ENCODE measurements around the gene POP5.

POP5 gene

GRCh38 chr12:120588948-120589930 is 8.0 kb upstream of the POP5 start:
- no peak for ATAC-seq

DNA sequence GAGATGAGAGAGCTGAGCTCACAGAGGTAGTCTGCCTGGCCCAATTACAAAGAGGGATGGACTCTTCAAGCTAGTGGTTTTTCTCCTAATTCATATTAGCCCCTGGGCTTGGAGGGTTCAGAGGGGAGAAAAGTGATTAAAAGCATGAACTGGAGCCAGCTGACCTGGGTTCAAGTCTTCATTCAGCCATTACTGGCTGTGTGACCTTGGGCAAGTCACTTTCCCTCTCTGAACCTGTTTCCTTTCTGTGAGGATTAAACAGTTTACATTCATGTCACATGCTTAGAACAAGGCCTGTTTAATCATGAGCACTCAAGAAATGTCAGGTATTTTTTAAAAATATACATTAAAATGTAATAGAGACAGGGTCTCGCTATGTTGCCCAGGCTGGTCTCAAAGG is 7.2 kb upstream of the POP5 start:
- ATAC-seq = no peak

DNA sequence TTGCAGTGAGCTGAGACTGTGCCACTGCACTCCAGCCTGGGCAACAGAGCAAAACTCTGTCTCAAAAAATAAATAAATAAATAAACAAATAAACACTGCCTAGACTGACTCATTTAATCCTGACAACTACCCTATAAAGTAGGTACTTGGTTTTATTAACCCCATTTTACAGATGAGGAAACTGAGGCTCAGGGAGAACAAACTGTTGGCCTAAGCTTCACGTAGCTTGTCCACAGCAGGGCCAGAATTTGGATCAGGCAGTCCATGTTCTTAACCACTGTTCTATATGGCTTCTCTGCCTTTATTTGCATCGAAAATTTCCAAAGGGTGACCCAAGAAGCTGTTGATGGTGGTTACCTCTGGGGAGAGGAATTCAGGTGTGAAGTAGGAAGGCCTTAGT is 5.7 kb upstream of the POP5 start:
- no peak for ATAC-seq

GRCh38 chr12:120586206-120586605 is 5.0 kb upstream of the POP5 start:
- ATAC-seq = no peak

- peak; percentile 18 to 27 for ATAC-seq
Measured at GRCh38 chr12:120584343-120585149, 3.3 kb upstream of the POP5 start.

DNA sequence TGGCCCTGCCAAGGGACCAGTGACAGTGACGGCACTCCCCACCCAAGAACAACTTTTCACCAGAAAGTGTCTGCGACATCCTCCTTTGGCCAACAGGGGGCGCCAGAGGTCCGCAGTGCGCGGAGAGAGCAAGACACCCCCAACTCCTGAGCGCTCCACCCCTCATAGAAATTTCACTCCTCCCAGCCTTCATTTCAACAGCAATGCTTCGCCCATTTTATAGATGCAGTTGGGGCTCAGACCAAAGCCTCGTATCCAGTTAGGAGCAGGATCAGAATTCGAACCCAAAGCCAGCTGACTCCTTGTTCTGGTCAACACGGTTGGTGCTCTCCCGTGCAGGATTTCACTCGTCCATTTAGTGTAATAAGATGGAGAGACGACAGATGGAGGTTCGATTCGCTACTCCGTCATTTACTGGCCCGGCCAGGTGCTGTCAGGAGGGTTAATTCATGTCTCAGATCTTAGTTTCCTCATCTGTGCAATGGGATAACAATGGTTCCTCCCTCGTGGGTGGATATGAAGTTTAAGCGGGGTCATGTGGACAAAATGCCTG is 2.4 kb upstream of the POP5 start:
- peak in 1 of 2 donors; percentile 39 for ATAC-seq

DNA sequence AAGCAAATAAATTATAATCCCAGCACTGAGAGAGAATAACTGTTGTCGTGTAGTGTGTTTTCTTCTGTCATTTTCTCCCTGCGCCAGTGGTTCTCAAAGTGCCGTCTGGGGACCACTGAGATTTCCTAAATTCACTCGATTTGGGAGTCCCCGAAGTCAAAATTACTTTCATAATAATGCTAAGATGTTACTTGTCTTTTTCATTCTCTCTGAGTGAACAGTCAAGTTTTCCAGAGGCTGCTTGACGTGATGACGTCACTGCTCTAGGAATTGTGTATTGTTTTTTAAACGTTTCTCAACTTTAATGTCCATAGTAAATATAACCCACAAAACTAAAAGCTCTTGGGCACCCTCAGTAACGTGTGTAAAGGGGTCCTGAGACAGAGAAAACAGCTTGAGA is 796 bp upstream of the POP5 start:
- ATAC-seq = no peak

DNA sequence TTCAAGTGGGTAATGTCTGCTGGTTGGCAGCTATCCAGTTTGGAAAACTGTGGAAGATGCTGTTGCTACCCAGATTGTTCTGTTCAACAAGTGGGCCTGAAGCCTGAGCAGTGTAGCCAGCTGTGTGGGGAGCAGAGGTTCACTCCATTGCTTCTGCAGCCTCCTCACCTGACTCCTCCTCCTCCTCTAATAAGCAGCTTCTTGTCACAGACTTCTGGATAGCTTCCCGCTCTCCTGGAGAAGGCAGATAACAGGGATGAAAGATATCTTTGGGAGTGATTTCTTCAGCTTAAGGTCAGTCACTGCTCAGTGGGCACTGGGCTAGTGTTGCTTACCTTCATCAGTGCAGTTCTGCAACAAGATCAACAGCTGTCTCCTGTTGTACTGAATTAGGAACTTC is 2.0 kb downstream of the POP5 start:
- ATAC-seq = no peak

DNA sequence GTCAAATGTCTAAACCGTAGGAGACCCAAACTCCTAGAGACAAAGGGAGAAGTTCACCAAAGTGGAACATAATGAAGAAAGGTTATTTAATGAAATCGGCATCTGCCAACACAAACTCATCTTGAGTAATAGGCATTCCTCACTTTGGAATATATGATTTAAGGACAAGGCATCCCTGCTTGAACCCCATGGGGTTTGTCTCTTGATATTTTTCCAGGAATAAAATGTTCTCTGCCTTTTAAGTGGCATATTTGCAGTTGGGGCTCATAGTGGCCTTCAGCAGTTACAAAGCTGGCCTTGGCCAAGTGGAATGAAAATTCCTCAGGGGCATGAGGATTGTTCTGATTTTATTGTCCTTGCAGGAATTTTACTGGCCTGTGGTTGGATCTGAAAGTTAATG is 7.1 kb downstream of the POP5 start:
- no peak for ATAC-seq

DNA sequence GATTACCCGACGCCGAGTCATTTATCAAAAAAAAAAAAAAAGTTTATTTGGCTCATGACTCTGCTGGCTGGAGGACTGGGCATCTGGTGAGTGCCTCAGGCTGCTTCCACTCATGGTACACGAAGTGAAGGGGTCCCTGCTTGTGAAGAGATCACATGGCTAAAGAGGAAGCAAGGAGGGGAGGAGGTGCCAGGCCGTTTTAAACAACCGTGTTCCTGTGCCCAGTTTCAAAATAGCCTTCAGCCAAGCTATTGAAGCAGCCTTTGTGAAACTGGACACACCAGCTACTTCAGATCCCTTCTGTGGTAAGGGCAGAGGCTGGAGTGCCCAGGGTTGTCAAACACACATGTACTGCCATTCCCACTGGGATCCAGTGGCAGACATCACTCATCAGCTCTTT is 7.6 kb downstream of the POP5 start:
- ATAC-seq = no peak

DNA sequence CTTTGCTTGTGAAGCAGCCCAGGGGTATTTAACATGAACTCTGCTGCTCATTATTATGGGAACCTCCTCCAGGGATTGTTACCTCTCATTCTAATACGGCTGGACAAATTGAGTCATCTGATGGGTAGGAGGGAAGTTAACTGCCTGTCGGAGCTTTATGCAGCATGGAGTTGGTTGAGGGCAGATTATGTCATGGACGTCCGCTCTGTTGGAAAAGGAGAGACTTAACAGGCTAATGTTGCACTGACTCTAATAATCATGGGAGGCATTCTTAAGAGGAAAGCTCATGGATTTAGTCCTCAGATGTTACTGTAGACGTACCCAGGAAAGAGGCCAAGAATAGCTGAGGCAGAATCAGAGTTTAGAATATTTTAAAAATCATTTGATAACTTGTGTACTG is 9.9 kb downstream of the POP5 start:
- ATAC-seq = no peak

- no peak for ATAC-seq
Measured at GRCh38 chr12:120563495-120563894, 17.7 kb downstream of the POP5 start.

GRCh38 chr12:120562906-120563305 is 18.3 kb downstream of the POP5 start:
- no peak for ATAC-seq

GRCh38 chr12:120557589-120557988 is 23.6 kb downstream of the POP5 start:
- no peak for ATAC-seq

DNA sequence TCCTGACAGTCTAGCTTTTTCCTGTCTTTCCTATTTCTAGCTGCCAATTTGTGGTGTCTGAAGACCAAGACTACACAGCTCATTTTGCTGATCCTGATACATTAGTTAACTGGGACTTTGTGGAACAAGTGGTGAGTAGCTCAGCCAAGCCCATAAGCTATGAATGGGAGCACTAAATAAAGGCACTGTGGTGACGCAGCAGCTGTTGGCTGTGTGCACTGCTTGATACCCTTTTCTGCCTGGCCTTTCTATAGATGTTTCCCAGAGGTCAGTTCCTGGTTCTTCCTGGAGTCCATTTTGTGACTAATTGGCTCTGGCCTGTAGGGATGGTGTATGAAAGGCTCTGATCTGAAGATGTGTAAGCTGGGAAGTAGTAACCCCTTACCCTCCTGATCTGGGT is 26.5 kb downstream of the POP5 start:
- no peak for ATAC-seq

GRCh38 chr12:120546050-120546386 is 35.2 kb downstream of the POP5 start:
- no peak for ATAC-seq

DNA sequence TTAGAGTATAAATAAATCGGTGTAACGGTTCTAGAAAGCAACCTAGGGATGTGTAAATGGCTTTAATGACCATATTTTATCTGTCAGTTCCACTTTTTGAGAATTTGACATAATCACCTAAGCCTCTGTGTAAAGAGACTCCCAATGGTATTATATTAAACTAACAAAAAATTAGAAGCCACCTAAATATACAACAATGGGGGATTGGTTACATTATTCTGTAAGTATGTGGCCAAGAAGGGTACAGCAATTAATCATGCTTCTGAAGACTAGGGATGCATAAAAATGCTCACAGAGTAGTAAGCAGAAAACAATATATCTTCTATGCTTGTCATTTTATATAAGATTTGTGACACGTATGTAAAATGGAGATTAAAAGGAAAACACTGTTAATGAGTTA is 36.5 kb downstream of the POP5 start:
- ATAC-seq = no peak

- ATAC-seq = no peak
Measured at GRCh38 chr12:120542166-120542565, 39.0 kb downstream of the POP5 start.

- no peak for ATAC-seq
Measured at GRCh38 chr12:120540445-120540844, 40.8 kb downstream of the POP5 start.

GRCh38 chr12:120539303-120539702 is 41.9 kb downstream of the POP5 start:
- ATAC-seq = peak; percentile 49 to 69

DNA sequence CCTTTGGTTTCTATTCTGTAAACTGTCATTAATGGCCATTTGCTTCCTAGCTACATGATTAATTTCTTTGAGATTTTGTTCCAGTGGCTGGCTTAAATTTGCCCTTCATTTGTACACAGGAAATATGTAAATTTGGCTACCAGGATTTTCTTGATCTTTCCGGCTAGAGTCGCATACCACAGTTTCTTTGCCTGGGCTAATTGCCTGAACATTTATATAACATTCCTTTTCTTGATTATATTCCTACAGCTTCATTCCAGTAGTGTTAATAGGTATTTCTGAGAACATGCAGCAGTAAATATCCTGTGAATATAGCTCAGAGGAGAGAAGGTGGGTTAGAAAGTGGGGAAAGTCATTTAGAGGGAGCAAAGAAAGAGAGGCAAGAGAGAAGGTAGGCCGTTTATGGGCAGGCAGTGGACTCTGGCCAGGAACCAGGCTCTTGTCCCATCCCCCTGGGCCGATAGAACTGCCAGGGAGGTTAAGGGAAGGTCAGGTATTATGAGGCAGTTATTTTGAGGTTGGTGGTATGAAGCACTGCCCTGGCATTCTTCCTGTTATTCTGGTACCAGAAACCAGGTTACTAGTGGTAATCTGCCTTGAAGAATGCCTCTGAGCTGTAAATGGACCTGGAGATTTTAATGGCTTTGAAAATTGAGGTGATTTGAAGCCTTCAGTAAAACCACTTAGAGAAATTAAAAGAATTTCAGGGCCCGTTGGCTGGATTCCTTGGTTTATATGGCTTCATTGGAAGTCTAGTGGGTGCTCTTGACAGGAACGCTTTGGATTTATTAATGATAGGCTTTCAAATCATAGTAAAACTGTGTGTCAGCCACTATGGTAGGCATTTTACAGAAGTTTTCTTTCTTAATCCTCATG is 42.7 kb downstream of the POP5 start:
- no peak for ATAC-seq

GRCh38 chr12:120537856-120538220 is 43.4 kb downstream of the POP5 start:
- no peak for ATAC-seq
